ENCODE measurements around the gene RASSF8.

The RASSF8 gene

DNA sequence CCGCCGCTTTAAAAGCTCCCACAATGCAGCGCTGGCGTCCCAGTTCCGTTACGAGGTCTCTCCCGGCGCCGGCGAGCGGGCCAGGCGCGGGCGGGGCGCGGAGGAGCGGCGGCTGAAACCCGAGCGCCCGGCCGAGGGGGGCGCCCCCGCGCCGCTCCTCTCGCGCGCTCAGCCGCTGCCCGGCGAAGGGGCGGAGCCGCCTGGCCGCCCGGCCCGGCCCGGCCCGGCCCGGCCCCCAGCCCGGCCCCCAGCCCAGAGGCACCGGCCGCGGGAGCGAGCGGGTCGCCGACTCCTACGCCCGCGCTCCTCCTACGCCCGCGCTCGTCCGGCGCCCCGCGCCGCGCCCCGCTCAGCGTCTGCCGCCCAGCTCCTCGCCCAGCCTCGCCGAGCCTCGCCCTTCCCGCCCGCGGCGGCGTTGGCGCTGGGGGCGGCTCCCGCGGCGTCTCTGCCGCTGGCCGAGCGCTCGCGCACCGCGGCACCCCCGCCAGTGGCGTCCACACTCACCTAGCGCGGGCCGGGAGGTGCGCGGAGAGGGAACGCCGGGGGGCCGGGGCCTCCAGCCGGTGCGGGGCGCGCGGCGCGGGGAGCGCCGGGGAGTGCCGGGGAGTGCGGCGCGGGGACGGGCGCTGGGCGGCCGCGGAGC, at the start of gene RASSF8:
RASSF8 (plus strand) TSS at position 255 of the 643 bp plus-strand sequence. CDS start 96,662 bp downstream, outside the sequence.
- DNase-seq: peak; percentile 23

DNA sequence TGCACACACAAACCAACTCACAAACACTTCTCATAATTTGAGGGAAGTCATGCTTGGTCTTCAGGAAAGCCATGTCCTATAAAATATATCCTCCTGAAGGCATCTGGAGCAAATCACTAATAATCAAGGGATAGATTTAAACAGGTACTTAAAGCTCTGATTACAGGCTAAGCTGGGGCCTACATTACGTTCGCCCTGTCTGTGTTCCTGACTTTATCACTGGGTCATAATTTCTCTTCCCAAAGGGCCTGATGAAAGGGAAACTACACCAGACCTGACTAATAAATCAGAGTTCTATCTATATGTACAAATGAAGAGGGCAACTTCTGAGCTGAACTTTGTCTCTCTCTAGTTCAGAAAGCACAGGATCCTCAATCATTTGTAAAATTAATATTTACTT, 43.9 kb upstream of the RASSF8 start:
- no peak for DNase-seq

DNA sequence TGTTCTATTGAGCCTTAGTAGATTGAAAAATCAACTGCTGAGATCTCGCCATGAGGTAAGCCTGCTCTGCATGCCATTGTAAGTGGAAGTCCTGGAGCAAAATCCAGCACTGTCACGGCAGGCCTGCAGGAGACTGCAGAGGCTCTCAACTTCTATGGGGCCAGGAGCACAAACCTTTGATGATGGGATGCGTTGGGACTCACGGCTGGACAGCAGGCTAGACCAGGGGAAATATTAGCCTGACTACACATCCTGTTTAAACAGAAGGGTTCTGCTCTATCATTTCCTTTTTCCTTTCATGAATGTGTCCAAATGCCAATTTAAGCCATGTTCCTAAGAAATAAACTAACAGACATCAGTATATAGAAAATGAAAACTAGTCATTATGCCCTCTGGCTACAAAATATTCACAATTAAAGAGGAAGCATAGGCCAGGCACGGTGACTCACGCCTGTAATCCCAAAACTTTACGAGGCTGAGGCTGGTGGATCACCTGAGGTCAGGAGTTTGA, 33.9 kb upstream of the RASSF8 start:
- DNase-seq: no peak

DNA sequence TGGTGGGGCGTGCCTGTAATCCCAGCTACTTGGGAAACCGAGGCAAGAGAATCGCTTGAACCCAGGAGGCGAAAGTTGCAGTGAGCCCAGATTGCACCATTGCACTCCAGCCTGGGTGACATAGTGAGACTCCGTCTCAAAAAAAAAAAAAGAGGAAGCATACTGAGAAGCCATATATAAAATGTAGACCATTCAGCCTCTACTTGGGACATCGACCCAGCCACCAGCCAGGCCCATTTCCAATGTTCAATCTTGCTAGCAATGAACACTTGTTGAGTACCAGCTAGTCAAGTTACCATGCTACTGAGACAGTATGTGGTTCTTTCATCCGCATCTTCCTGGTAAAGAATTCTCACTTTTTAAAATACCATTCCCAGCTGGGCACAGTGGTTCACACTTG, 33.4 kb upstream of the RASSF8 start:
- DNase-seq: no peak

GRCh38 chr12:25926536-25926935, 31.9 kb upstream of the RASSF8 start:
- DNase-seq: no peak

DNA sequence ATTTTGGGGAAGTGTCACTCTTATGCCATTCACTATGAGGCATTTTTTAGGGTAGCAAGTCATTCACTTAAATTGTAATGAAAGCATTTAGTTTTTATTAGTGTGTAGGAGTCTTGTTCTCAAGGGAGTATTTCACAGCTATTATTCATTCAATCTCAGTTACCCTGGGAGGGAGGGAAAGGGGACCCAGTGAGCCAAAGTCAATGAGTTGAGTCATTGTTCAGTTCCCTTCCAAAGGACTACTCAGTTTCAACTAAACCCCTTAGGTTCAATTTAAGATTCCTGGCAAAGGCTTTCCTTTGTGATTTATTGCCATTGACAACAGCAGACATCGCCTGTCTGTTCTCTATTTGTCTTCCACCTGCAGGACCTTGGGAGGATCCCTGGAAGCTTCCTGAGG, 29.3 kb upstream of the RASSF8 start:
- no peak for DNase-seq

DNA sequence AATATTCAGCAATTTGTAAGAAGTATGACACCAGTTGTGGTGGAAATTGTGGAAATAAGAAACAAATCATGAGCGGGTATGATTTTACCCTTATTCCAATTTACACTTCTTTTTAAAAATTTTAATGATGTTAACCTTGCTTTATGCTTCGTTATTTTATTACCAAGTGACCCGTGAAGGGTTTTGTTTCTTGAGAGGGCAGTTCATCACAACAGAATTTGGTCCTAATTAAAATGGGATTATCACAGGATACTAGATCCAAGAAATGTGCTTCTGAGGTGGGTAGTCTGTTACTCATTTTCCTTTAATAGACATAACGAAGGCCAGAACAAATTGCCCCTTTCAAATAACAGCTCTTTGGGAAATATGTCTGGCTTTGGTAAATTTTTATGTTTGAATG, 25.5 kb upstream of the RASSF8 start:
- DNase-seq: no peak

DNA sequence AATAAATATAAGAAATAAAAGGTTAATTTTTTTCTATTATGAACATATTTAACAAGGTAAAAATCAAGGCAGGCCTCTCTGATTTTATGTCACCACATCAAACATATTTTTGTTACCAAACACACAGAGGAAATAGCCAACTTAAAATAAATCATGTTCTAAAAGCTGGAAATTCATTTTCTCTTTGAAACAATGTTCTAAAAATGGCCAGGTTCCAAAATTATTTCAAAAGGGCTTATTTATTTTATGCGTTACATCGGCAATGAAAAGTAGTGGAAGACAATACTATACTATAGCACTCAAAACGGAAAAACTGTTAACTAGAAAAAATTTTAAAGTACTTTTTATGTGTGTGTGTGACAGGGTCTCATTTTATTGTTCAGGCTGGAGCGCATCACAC, 24.0 kb upstream of the RASSF8 start:
- no peak for DNase-seq

DNA sequence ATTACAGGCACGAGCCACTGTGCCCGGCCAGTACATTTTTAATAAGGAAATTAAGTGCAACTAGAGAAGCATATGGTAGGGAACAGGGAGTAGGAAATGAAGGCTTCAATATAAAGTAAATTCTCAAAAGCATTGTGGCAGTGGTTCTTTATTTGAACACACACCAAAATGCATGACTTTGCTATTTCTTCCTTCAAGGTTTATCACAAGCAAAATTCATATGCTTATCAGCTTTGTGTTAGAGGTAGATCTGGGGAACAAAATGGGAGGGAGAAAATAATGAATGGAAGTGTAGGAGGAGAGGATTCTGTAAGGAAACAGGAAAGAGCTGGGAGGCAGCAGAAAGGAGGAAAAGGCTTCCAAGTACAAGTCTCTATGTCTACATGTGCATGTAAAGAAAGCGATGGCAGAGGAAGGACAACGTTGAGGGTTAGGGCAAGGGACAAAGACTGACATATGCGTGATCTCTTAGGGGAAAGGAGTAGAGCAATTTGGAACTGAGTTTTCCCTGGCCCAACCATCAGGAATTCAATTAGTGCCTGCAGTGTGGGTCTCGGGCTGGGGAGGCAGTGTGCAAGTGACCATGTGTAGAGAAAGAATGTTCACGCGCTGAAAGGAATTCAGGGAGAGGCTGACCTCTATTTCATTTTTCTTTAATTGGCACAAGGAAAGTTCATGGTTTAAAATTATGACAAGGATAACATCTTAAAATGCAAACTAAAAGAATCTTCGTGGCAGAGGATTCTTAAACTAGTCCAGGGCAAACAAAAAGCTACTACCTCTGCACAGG, 22.9 kb upstream of the RASSF8 start:
- no peak for DNase-seq

DNA sequence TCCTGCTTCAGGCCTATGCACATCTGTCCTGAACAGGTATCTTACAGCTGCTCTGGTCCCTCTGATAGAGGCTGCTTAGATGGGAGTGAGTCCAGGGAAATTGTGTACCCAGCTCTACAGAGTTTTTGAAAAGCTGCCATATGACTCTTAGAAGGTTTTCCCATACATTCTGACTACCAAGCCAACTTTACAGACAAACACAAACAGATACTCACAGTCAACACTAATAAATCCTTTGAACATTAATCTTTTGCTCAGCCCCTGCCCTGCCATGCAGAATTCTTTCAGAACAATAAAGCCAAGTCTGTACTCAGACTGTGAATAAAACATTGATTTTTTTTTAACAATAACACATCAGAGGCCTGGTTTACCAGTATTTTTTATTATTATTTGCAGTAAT, 21.4 kb upstream of the RASSF8 start:
- no peak for DNase-seq

DNA sequence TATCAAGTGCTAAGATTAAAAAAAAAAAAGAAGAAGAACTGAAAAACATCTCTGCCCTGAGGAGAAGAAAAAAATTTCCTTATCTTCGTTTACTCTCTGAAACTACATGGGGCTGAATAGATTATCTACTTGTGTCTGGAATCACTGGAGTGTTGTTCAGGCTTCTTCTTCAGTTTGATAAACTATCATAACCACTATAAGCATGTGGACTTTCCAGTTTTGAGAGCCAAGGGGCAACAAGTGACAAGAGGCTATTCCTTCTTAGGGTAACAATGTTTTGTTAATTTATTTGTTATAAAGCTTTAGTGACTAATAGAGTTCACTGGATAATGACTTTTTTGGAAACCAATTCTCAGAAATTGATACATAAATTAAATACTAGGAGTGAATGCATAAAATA, 19.9 kb upstream of the RASSF8 start:
- no peak for DNase-seq

DNA sequence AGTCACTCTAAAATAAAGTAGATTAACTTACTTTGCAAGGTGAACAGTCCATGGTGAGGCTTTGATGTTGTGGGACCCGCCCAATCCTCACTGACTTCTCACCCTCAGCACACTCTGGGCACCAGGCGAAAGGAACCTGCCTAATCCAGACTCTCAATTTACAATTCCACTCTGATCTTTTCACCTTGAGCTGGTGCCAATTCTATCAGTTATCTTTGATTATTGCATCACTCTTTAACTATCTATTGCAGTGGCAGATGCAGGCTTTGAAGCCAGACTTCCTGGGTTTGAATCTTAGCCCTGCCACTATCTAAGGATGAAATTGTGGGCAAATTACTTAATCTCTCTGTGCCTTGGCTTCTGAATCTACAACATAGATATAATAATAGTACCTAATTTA, 18.9 kb upstream of the RASSF8 start:
- DNase-seq: no peak

- no peak for DNase-seq
These were observed 17.6 kb upstream of the RASSF8 start for GRCh38 chr12:25940886-25941285.

- no peak for DNase-seq
These were observed 15.8 kb upstream of the RASSF8 start for GRCh38 chr12:25942709-25943108.

DNA sequence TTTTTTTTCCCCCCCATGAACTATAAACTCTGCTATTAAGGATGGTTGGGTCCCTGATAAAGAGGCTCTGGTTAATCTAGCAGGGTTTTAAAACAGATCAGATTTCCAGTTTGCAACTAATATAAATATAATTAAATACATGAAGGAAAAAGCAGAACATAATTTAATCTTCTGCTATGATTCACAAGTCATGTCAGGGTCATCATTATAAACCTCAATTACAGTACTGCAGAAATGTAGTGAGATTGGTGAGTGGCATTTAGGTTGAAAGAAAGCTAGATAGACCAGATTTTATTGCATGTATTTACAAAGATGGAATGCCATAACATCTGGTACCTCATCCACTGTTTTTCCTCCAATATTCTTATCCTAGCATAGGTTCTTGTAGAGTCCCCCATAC, 14.5 kb upstream of the RASSF8 start:
- DNase-seq: no peak

DNA sequence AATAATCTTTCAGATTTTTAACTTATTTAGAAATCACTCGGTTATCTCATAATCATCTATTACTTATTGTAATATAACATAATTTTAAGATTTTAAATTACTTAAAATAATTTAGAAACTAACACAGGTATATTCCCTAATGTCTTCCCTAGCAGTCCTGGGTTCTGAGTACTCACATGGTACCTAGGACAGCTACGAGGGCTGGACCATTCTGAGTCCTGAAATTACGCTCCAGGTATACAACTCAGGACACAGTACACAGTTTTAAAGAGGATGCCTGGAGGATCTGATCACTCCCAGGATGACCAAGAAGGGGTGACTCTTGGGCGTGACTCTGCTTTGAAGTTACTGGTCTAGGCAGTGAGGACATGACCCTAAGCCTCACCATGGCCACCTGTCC, 9.1 kb upstream of the RASSF8 start:
- DNase-seq: no peak

DNA sequence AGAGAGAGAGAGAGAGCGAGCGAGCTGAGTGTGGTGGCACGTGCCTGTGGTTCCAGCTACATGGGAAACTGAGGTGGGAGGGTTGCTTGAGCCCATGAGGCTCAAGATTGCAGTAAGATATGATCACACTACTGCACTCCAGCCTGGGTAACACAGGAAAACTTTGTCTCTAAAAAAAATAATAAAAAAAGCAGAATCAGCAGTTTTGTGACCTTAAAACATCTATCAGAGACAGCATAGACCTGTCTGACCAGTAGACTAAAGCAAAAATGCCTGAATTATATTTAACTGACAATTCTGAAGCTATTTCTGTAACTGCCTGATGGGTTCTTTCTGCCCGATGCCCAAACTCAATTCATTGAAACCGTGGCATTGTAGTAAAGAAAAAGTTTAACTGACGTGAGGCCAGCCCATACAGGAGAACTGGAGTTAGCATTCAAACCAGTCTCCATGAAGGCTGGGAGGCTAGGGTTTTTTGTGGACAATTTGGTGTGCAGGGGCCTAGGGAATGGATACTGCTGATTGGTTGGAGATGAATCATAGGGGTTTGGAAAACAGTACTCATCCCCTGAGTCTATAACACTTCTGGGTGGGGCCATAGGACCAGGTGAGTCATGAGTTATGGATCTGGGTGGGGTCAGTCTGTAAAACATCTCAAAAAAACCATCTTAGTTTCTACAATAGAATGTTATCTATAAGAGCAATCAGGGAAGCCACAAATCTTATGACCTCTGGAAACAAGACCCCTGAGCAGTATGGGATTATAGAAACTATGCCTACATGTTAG, 8.0 kb upstream of the RASSF8 start:
- no peak for DNase-seq

- no peak for DNase-seq
These were observed 572 bp upstream of the RASSF8 start for GRCh38 chr12:25957793-25958427.

- DNase-seq: peak; percentile 9
These were observed 834 bp downstream of the RASSF8 start for GRCh38 chr12:25959071-25959961.

DNA sequence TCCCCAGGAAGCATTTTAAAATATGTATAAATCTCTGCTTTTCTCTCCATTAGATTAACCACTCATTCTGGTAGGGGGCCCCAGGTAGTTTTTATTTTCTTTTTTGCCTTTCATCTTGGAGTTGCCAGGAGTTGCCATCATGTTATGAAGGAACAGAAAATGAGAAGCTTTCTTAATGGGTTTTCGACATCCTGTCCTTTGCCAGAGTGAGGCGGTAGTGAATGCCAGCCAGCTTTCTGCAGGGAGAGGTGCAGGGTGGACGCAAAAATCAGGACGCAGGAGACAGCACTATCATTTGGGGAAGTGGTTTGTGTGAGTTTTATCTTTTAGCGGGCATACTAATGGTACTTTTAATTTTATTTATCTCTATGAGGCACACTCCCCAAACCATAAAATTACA, 1.7 kb downstream of the RASSF8 start:
- DNase-seq: no peak

DNA sequence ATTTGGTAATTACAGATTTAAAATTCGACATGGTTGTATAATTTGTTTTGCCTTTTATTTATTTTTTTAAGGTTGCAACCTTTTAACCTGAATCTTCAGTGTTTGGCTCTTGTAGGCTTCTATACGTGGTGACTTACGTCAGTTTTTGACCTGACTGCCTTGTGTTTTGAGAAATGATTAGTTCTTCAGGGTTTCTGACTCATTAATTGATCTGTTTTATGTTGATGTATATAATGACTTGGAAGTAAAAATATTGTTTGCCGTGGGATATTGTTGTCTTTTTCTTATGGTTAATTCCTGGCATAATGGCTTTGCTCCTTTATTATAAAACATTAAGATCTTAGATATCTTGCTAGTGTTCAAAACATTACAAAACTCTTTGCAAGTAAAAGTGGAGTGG, 2.5 kb downstream of the RASSF8 start:
- DNase-seq: no peak

DNA sequence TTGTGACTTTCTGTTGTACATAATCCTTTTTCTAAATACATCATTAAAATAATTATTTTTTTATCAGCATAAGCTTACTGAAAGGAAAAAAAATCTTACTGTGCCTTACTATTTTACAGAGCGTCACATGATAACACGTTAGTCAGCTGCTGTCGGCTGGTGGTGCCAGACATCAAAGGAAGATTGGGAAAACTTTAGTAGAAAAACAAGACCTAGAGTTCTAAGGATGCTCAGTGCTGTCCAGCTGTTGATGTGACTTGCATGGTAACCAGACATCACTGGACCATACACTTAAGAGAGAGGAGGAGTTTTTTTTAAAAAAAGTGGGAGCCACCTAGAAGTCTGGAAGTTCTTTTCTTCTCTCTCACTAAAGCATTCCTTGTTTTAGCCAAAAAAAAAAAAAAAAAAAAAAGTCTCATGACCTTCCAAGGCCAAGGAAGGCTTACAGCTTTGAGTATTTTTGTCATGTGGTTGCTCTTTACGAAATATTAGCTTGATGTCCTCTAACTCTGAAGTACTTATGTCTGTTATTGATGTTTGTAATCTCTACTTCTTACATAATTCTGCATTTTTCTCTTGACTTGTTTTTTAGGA, 4.5 kb downstream of the RASSF8 start:
- DNase-seq: no peak
